ENCODE data around the gene SYCN.

GRCh38 chr19:39217094-39217493, 13.0 kb upstream of the SYCN start:
- TF ChIP-seq CTCF (IDR thresholded peaks at IDR 0.05) (no peak), POLR2A (IDR thresholded peaks at IDR 0.05) (no peak)

Data from testis (tissue), 2 donors.